Endothelial cell of umbilical vein (primary cell): ENCODE measurements around the gene CNEP1R1. TPM values are rescaled to one million over a fixed set of nuclear protein-coding genes. Genes with fewer than 3 reads are reported as not detected.

Experiments used
- BruUV-seq: library from RNA; stranded (reverse); fragments of 400-500 nt; replicated peaks from 2 replicates; lab custom pipeline; 2021; lab: Mats Ljungman, UMichigan
- CTCF ChIA-PET: fragments of 300-600, 350-600 bp; sonication (Branson Sonifier 250); formaldehyde crosslinking; loops from one replicate; lab custom pipeline; 2021; ENCODE audit warnings: antibody characterized with exemption, inconsistent platforms; lab: Charles Lee
- POLR2A ChIA-PET: fragments of 300-600, 350-600 bp; sonication (Branson Sonifier 250); formaldehyde crosslinking; loops from one replicate; lab custom pipeline; 2021; ENCODE audit warnings: antibody characterized with exemption, inconsistent platforms; lab: Charles Lee
- DNase-seq: peaks from one replicate; pipeline ENCODE4 v3.0.0-alpha.2; 2011; ENCODE audit warnings: low read depth, low spot score
- FAIRE-seq: peaks from 2 replicates; lab custom pipeline; 2011; peaks lifted over from hg19 to GRCh38; lab: Jason Lieb, UNC
- H2AFZ ChIP-seq: 2 replicates; pipeline ENCODE4 v1.6.0; 2012; ENCODE audit warnings: low read depth, low read length, control low read depth, inconsistent platforms
- H3K27ac ChIP-seq: 2 replicates; pipeline ENCODE4 v1.5.1; 2011; ENCODE audit warnings: low read depth, mild to moderate bottlenecking, control low read depth, low read length, moderate library complexity; ENCODE audit not compliant: insufficient read depth
- H3K27me3 ChIP-seq, 2 experiments: 2 replicates each; pipeline versions ENCODE4 v1.6.0 to v1.6.1; 2011; ENCODE audit warnings: low read length in 2 of 2, mixed read lengths in 1 of 2; ENCODE audit not compliant: control insufficient read depth in 2 of 2, insufficient read depth in 2 of 2
- H3K36me3 ChIP-seq, 2 experiments: 2 replicates in 1 of 2; 3 replicates in 1 of 2; pipeline ENCODE4 v1.5.1; 2011; ENCODE audit warnings: low read length in 2 of 2, mild to moderate bottlenecking in 1 of 2, moderate library complexity in 1 of 2; ENCODE audit not compliant: control insufficient read depth in 2 of 2, insufficient read depth in 2 of 2; ENCODE audit errors: extremely low read depth in 1 of 2
- H3K4me1 ChIP-seq: 3 replicates; pipeline ENCODE4 v1.5.1; 2011; ENCODE audit warnings: mild to moderate bottlenecking, low read length; ENCODE audit not compliant: control insufficient read depth, insufficient read depth; ENCODE audit errors: extremely low read depth
- H3K4me2 ChIP-seq: 2 replicates; pipeline ENCODE4 v1.6.1; 2011; ENCODE audit warnings: low read length, control low read depth, mixed read lengths; ENCODE audit not compliant: insufficient read depth
- H3K4me3 ChIP-seq, 3 experiments: fragments of 200-600 bp in 1 of 3; sonication (generic), shearing (Covaris generic) in 1 of 3; replicated peaks in 1 of 3; 2 replicates each; pipeline ENCODE4 v1.5.1; 2011 to 2016; ENCODE audit warnings: control low read depth in 3 of 3, low read length in 3 of 3, mild to moderate bottlenecking in 2 of 3, inconsistent platforms in 1 of 3, low read depth in 1 of 3, moderate library complexity in 1 of 3; ENCODE audit not compliant: insufficient read depth in 1 of 3
- H3K79me2 ChIP-seq: 2 replicates; pipeline ENCODE4 v1.6.0; 2012; ENCODE audit warnings: low read length, inconsistent platforms; ENCODE audit not compliant: control insufficient read depth, insufficient read depth
- H3K9ac ChIP-seq: replicated peaks from 2 replicates; pipeline ENCODE3; 2011; ENCODE audit warnings: low read length, control low read depth; ENCODE audit not compliant: insufficient read depth; ENCODE audit errors: extremely low read depth
- H3K9me1 ChIP-seq: replicated peaks from 3 replicates; pipeline ENCODE4 v1.6.0; 2011; ENCODE audit warnings: mild to moderate bottlenecking, low read length; ENCODE audit not compliant: control insufficient read depth, insufficient read depth; ENCODE audit errors: extremely low read depth
- H3K9me3 ChIP-seq: replicated peaks from 2 replicates; pipeline ENCODE4 v1.5.1; 2012; ENCODE audit warnings: low read length, inconsistent platforms; ENCODE audit not compliant: control insufficient read depth, insufficient read depth
- H4K20me1 ChIP-seq: replicated peaks from 2 replicates; pipeline ENCODE3; 2011; ENCODE audit warnings: mild to moderate bottlenecking, low read length; ENCODE audit not compliant: control insufficient read depth, insufficient read depth; ENCODE audit errors: extremely low read depth
- EZH2 ChIP-seq: IDR thresholded peaks from 2 replicates; pipeline ENCODE4 v1.6.1; 2012; ENCODE audit warnings: borderline replicate concordance, low read depth, mild to moderate bottlenecking, moderate library complexity, low read length, inconsistent platforms; ENCODE audit not compliant: severe bottlenecking
- FOS ChIP-seq: IDR thresholded peaks from 2 replicates; pipeline ENCODE4 v1.6.1; 2011; ENCODE audit warnings: mild to moderate bottlenecking, low read length, moderate library complexity, borderline replicate concordance; ENCODE audit not compliant: insufficient read depth
- GATA2 ChIP-seq: IDR thresholded peaks from 2 replicates; pipeline ENCODE4 v1.7.0; 2011; ENCODE audit warnings: low read depth, mild to moderate bottlenecking, moderate library complexity, mixed read lengths, low read length; ENCODE audit not compliant: insufficient read length, insufficient read depth
- JUN ChIP-seq: IDR thresholded peaks from 2 replicates; pipeline ENCODE4 v1.6.1; 2011; ENCODE audit warnings: borderline replicate concordance, low read depth; ENCODE audit not compliant: insufficient read length, insufficient read depth
- MYC ChIP-seq: IDR thresholded peaks from one replicate; pipeline ENCODE4 v1.6.1; 2011; ENCODE audit warnings: mild to moderate bottlenecking, low read depth, low read length
- POLR2A ChIP-seq: IDR thresholded peaks from 2 replicates; pipeline ENCODE4 v1.6.1; 2012; ENCODE audit warnings: low read depth, mild to moderate bottlenecking, control low read depth, low read length
- POLR2AphosphoS5 ChIP-seq: IDR thresholded peaks from 2 replicates; pipeline ENCODE4 v1.6.1; 2012; ENCODE audit warnings: low read depth, mild to moderate bottlenecking, control low read depth, low read length, moderate library complexity; ENCODE audit not compliant: insufficient read depth
- dilution Hi-C: fragments of 300-500 bp; cut with MboI; formaldehyde crosslinking; loops from one replicate; pipeline ENCODE4 v1.15.0; 2019; ENCODE audit warnings: low sequenced_read_pairs; ENCODE audit not compliant: extremely low pct_ligation_motif_present
- intact Hi-C: fragments of 100-400 bp; cut with micrococcal nuclease; formaldehyde crosslinking; loops from one replicate; pipeline ENCODE4 v1.10.0; 2022
- polyA plus RNA-seq, 4 experiments: library from polyadenylated mRNA; depleted of rRNA in 3 of 4; stranded (reverse) in 3 of 4; unstranded in 1 of 4; fragments of >200 nt; gene quantifications; 2 replicates each; pipeline versions ENCODE4 v1.2.1 to v1.2.3, GENCODE V29; 2011 to 2012; ENCODE audit warnings: missing spikeins in 1 of 4
- total RNA-seq: library from RNA; stranded (reverse); gene quantifications from 2 replicates; pipeline ENCODE4 v1.2.3, GENCODE V29; 2021
- TF ChIP-seq, protein P1 (sequence below), 2 donors: IDR thresholded peaks; 1 replicate in 1 of 2; 2 replicates in 1 of 2; pipeline ENCODE4 v1.5.1; 2011; ENCODE audit warnings: low read length in 2 of 2, mild to moderate bottlenecking in 2 of 2, moderate library complexity in 2 of 2, control low read depth in 1 of 2, inconsistent platforms in 1 of 2, low read depth in 1 of 2; ENCODE audit not compliant: insufficient read depth in 1 of 2; ENCODE audit errors: extremely low read depth in 1 of 2
- TF ChIP-seq, protein P2 (sequence below): IDR thresholded peaks from 2 replicates; pipeline ENCODE4 v1.6.1; 2011; ENCODE audit not compliant: insufficient read depth, insufficient read length

The CNEP1R1 gene
- total and polyA plus RNA-seq, 2 donors (not counting 3 experiments of a cell fraction or from before 2014, with no cell fraction given) = 15.3 to 23.2 TPM

DNA sequence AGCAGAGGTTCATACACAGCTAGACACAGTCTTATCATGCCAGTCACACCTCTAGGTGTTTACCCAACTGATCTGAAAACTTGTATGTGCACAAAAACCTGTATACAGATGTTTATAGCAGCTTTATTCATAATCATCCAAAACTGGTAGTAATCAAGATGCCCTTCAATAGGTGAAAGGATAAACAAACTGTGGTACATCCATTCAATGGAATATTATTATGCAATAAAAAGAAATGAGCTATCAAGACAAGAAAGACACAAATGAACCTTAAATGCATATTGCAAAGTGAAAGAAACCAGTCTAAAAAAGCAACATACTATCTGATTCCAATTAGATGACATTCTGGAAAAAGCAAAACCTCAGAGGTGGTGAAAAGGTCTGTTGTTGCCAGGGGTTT lies 47.6 kb upstream of the CNEP1R1 start:
- H2AFZ ChIP-seq = no peak overlapping the region
- H4K20me1 ChIP-seq = no peaks in the 10 kb centered on the region
- no peaks in the 10 kb centered on the region for H3K27me3 ChIP-seq
- no peak overlapping the region for H3K27ac ChIP-seq
- H3K79me2 ChIP-seq = no peaks in the 10 kb centered on the region
- H3K36me3 ChIP-seq = no peaks in the 10 kb centered on the region
- no peak for FAIRE-seq
- no peaks in the 10 kb centered on the region for H3K4me1 ChIP-seq
- BruUV-seq = no TSS peak
- DNase-seq = no peak
- TF ChIP-seq POLR2A (no peak), EZH2 (no peak), FOS (no peak), MYC (no peak), POLR2AphosphoS5 (no peak), GATA2 (no peak), JUN (no peak)
- TF ChIP-seq, protein P1, sequence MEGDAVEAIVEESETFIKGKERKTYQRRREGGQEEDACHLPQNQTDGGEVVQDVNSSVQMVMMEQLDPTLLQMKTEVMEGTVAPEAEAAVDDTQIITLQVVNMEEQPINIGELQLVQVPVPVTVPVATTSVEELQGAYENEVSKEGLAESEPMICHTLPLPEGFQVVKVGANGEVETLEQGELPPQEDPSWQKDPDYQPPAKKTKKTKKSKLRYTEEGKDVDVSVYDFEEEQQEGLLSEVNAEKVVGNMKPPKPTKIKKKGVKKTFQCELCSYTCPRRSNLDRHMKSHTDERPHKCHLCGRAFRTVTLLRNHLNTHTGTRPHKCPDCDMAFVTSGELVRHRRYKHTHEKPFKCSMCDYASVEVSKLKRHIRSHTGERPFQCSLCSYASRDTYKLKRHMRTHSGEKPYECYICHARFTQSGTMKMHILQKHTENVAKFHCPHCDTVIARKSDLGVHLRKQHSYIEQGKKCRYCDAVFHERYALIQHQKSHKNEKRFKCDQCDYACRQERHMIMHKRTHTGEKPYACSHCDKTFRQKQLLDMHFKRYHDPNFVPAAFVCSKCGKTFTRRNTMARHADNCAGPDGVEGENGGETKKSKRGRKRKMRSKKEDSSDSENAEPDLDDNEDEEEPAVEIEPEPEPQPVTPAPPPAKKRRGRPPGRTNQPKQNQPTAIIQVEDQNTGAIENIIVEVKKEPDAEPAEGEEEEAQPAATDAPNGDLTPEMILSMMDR (IDR thresholded peaks at IDR 0.05; ENCODE audit: extremely low read depth in 1 of 2, insufficient read depth in 1 of 2, low read depth in 1 of 2, low read length in 2 of 2) = no peak
- TF ChIP-seq, protein P2, sequence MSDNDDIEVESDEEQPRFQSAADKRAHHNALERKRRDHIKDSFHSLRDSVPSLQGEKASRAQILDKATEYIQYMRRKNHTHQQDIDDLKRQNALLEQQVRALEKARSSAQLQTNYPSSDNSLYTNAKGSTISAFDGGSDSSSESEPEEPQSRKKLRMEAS = no peak
- CTCF ChIA-PET = no interaction called here
- dilution Hi-C loops = no loop called here
- intact Hi-C loops = no loop called here
- no peaks in the 10 kb centered on the region for H3K9me3 ChIP-seq
- no peak overlapping the region for H3K4me3 ChIP-seq
- no peak overlapping the region for H3K9ac ChIP-seq
- no peaks in the 10 kb centered on the region for H3K9me1 ChIP-seq
- POLR2A ChIA-PET = no interaction called here
- H3K4me2 ChIP-seq = no peak overlapping the region
